Adipocyte (in vitro differentiated cells): ENCODE measurements around the gene ECEL1.
"Not testable (repeated sequence)": the region's sequence is repeated elsewhere in the genome, so short reads cannot be mapped to it uniquely, and the experiment has no call there.

Source experiments
- DNase-seq: peaks from one replicate; pipeline ENCODE4 v3.0.0-alpha.2; 2015; ENCODE audit warnings: low read depth
- H3K27me3 ChIP-seq: replicated peaks from 2 replicates; pipeline ENCODE4 v1.7.0; 2013; ENCODE audit warnings: mild to moderate bottlenecking, low read length, moderate library complexity; ENCODE audit not compliant: control insufficient read depth, insufficient read depth
- H3K36me3 ChIP-seq: 2 replicates; pipeline ENCODE4 v1.7.0; 2013; ENCODE audit warnings: low read length, mild to moderate bottlenecking, moderate library complexity; ENCODE audit not compliant: control insufficient read depth, insufficient read depth, severe bottlenecking
- H3K4me1 ChIP-seq: 2 replicates; pipeline ENCODE4 v1.7.0; 2013; ENCODE audit warnings: mild to moderate bottlenecking, low read length, moderate library complexity; ENCODE audit not compliant: control insufficient read depth, insufficient read depth
- H3K4me3 ChIP-seq: 2 replicates; pipeline ENCODE4 v1.7.0; 2013; ENCODE audit warnings: mild to moderate bottlenecking, low read length, moderate library complexity
- H3K9ac ChIP-seq: 2 replicates; pipeline ENCODE4 v1.7.0; 2013; ENCODE audit warnings: mild to moderate bottlenecking, low read length, moderate library complexity
- H3K9me3 ChIP-seq: 2 replicates; pipeline ENCODE4 v1.7.0; 2013; ENCODE audit warnings: mild to moderate bottlenecking, low read length, moderate library complexity; ENCODE audit not compliant: control insufficient read depth

Gene ECEL1

DNA sequence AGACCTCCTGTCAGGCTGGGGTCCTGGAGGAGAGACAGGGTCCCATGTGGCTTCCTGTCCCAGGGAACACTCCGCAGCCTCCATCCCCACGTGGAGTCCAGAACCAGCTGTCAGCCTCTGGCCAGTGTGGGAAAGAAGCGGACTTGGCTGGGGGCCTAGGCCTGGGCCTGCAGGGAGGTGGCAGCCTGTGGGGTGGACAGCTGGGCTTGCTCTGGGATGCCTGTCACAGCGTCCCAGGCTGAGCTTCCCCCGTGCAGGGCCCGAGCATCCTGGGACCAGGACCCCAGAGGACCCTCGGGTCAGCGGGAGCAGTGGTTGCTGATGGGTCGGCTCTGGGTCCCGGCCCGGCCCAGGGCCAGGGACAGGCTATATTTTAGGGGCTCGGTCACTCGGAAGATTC lies 45.2 kb downstream of the ECEL1 start:
- not testable (repeated sequence) for H3K4me3 ChIP-seq, H3K9ac ChIP-seq, H3K9me3 ChIP-seq, DNase-seq, H3K36me3 ChIP-seq, H3K4me1 ChIP-seq
- H3K27me3 ChIP-seq, result peaks cover 25% of the 10 kb centered on the region

DNA sequence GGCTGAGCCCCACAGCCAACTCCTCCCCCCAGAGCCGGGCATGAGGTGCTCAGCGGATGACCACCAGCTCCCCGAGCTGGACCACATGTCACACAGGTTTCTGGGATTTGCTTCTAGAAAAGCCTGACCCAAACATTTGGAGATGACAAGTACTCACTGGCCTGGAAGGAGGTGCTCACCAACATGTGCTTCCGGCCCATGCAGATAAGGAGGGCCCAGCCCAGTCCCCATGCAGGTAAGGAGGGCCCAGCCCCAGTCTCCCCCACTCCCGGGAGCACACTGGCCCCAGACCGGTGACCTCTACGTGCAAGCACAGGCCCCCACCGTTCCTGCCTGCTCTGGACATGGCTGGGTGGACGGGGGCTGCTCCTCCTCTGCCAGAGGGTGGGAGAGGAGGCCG lies 45.7 kb downstream of the ECEL1 start:
- H3K36me3 ChIP-seq, H3K4me3 ChIP-seq, DNase-seq, H3K4me1 ChIP-seq, H3K9me3 ChIP-seq, H3K9ac ChIP-seq: not testable (repeated sequence)
- peaks cover 30% of the 10 kb centered on the region for H3K27me3 ChIP-seq

DNA sequence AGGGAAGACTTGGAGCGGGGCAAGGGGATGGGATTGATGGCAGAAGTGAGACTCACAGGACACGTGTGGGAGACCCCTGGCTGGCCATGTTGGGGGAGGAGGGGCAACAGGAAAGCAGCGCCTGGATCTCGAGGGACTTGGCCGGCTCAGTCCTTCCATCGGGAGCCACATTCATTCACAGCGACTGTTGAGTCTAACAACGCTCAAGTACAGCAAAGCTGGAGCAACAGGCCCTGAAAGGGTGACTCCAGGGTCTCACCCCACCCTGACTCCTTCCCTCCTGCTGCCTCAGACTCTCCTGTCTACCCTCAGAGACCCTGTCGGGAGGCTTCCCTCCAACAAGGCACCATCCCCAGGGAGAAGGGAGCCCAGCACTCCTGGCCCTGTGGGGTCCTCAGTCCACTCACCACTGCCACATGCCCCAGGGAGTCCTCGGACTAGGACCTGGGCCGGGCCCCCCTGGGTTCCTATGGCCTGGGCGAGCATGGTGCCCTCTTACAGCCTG lies 46.4 kb downstream of the ECEL1 start:
- Histone ChIP-seq H3K4me1 (no peaks in the 10 kb centered on the region), H3K27me3 (peaks cover 34% of the 10 kb centered on the region), H3K9ac (no peak overlapping the region), H3K4me3 (no peak overlapping the region), H3K9me3 (no peaks in the 10 kb centered on the region), H3K36me3 (no peaks in the 10 kb centered on the region)
- DNase-seq, result no peak

DNA sequence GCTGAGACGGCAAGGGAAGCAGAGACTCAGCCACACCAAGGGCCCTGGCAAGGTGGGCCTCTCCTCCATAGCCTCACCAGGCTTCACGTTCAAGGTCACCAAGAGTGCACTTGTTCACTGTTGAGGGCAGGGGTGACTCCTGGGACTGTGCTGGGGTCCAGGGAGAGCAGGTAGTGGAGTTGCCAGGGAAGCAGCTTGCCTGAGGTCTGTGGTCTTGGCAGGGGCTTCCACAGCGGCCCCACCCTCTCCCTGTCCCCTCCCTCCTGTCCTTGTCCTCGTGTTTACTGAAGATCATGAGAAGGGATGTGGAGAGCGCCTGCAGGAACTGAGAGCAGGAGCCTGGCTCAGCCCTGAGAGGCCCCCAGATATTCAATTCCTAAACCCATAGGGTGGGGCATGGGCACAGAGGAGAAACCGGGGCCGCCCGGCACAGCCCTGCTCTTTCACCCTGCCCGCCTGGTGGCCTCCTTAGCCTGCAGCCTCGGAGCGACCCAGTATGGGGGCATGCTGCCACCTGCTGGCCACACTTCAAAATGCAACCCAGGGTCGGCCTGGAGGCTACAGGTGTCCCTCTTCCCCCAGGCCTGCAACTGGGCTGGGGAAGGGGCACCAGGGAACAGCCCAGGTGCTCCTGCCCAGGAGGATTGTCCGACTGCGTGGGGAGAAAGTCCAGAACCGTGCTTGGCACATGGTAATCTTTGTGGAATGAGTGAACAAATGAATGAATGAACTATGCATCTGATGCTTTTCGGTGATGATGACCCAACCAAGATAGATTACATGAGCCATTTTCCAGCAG lies 47.2 kb downstream of the ECEL1 start:
- not testable (repeated sequence) for H3K4me3 ChIP-seq, H3K9ac ChIP-seq, H3K4me1 ChIP-seq, H3K9me3 ChIP-seq, H3K36me3 ChIP-seq
- DNase-seq, result peak; percentile 88
- peaks cover 38% of the 10 kb centered on the region for H3K27me3 ChIP-seq

DNA sequence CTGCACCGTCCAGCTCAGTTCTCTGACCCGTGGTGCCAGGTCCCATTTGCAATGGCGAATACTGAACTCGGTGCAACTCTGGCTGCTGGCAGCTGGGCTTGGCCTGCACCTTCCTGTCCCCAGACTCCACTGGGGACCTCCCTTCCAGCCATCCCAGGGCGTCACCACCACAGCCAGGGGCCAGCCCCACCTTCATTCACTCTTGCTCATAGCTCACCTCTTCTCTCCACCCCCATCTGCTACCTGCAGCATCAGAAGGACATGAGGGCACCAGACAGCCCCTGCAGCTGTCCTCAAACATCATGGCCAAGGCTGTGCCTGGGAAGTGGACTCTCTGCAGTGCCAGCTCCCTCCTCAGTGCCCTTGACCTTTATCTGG lies 47.9 kb downstream of the ECEL1 start:
- no peak for DNase-seq
- no peak overlapping the region for H3K9ac ChIP-seq
- no peaks in the 10 kb centered on the region for H3K9me3 ChIP-seq
- peaks cover 44% of the 10 kb centered on the region for H3K27me3 ChIP-seq
- no peaks in the 10 kb centered on the region for H3K4me1 ChIP-seq
- no peak overlapping the region for H3K4me3 ChIP-seq
- H3K36me3 ChIP-seq, result no peaks in the 10 kb centered on the region

DNA sequence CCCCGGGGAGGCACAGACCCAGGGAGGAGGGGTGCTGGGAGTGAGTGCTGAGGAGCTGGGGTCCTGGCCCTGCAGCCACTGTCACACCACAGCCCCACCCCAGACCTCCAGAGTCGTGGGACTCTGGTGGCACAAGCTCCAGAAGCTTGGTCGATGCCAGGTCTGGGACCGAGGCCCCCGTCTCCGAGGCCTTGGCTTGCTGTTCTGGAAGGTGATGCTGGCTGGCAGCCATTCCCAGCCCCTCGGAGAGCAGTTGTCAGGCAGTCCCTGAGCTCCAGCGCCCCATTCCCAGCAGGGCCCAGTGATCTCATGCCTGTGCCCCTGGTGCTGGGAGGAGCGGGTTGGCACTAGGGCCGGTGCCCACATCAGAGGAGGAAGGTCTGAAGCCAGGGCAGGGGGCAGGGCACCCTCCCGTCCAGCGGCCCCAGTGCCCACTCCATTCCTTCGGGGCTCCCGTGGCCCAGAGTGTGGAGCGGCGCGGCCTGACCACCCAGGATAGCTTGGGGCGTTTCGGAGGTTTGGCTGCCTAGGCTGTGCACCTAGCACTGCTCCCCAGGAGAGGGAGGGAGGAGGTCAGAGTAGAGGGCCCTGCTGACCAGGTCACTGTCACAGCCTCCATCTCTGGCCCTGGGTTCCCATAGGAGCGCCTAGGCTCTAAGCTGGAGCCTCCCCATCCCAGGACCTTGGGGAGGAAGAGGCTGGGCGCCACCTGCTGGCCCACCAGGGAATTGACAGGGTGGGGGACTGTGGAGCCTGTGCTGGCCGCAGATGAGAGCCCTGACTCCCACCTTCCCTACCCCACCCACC lies 48.5 kb downstream of the ECEL1 start:
- Histone ChIP-seq H3K27me3 (peaks cover 44% of the 10 kb centered on the region), H3K9me3 (no peaks in the 10 kb centered on the region), H3K36me3 (no peaks in the 10 kb centered on the region), H3K4me1 (no peaks in the 10 kb centered on the region), H3K9ac (no peak overlapping the region), H3K4me3 (no peak overlapping the region)
- DNase-seq, result peak; percentile 48

DNA sequence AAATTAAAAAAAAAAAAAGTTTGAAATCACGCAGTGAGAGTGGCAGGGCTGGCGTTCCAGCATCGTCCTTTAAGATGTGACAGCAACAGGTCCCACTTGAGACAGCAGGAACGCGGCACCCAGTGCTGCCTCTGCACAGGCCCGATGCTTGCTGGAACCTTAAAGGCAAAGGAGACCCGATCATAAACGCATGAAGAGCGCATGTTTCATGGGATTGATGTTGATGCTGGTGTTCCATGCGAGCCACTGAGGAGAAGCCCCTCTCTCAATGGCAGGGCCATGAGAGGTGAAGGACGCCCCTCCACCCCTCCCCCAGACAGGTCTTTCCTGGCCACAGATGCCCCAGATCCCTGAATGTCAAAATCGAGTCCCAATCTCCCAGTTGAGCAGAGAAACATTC lies 49.5 kb downstream of the ECEL1 start:
- DNase-seq, result no peak
- H3K27me3 ChIP-seq, result peaks cover 42% of the 10 kb centered on the region
- H3K36me3 ChIP-seq, result no peaks in the 10 kb centered on the region
- H3K9me3 ChIP-seq, result no peaks in the 10 kb centered on the region
- no peaks in the 10 kb centered on the region for H3K4me1 ChIP-seq
- H3K4me3 ChIP-seq, result no peak overlapping the region
- H3K9ac ChIP-seq, result no peak overlapping the region

DNA sequence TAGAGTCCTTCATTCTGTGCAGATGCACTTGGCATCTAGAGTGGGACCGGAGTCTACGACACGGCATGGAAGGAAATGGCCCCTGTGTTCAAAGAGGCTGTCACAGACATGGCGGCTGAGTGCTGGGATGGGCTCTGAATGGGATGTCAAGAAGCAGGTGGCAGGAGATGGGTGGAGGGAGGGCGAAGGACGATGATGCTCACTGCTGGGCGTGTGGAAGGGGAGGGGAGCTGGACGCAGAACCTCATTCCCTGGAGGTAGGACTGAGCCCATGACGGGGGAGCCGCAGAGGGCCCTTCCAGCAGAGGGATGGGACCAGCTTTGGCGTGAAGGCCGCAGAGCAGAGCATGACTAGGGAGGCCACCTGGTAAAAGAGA lies 50.5 kb downstream of the ECEL1 start:
- Histone ChIP-seq H3K27me3 (peaks cover 43% of the 10 kb centered on the region), H3K4me3 (no peak overlapping the region), H3K9me3 (no peaks in the 10 kb centered on the region), H3K9ac (no peak overlapping the region), H3K36me3 (no peaks in the 10 kb centered on the region), H3K4me1 (no peaks in the 10 kb centered on the region)
- no peak for DNase-seq

DNA sequence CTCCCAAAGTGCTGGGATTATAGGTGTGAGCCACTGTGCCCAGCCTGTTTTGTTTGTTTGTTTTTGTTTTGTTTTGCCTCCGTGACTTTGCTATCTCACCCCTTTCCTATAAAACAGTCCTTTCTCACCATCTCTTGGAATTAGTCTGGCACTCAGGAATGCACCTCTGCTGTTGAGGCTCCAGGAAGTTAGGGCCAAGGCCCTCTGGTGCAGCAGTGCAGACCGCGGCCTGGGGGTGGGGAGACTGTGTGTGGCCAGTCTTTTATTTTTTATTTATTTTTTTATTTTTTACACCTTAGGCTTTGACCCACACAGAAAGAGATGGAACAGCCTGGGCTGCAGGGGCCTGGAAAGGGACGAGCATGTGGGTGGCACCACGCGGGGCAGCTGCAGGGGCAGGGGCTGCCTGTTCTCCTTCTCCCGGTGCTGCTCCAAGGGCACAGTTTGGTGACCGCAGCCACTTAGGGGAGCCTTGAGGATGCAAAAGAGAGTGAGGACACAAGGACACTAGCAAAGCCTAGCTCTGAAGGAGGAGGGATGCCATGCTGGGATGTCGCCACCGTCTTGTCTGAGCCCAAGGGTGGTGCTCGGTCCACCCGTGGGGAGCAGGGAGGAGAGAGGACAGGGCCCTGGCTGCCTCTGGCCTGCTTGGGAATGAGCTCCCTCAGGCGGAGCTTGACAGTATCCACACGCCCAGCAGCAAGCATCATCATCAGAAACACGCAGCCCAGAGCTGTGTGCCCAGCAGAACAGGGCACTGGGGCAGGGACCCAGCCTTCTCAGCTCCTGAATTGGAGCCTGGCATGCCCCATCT lies 51.0 kb downstream of the ECEL1 start:
- Histone ChIP-seq H3K9ac (no peak overlapping the region), H3K27me3 (peaks cover 49% of the 10 kb centered on the region), H3K4me1 (no peaks in the 10 kb centered on the region), H3K36me3 (no peaks in the 10 kb centered on the region), H3K4me3 (no peak overlapping the region), H3K9me3 (no peaks in the 10 kb centered on the region)
- DNase-seq, result no peak

DNA sequence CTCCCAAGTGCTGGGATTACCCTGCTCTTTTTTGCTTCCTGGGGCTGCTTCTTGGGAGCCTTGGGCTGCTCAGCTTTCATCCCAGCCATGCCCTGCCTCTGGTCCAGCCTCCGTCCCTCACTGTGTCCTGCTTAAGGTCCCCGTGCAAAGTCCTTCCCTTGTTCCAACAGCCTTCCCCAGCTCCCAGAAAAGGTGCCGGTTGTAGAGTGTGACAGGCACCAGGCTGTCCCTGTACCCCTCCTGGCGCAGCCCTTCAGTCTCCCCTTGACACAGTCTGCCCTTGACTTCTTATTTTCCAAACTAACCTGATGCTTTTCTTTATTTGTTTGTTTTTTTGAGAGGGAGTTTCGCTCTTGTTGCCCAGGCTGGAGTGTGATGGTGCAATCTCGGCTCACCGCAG lies 51.8 kb downstream of the ECEL1 start:
- Histone ChIP-seq H3K27me3 (peaks cover 49% of the 10 kb centered on the region), H3K9ac (no peak overlapping the region), H3K4me3 (no peak overlapping the region), H3K4me1 (no peaks in the 10 kb centered on the region), H3K36me3 (no peaks in the 10 kb centered on the region), H3K9me3 (no peaks in the 10 kb centered on the region)
- no peak for DNase-seq

DNA sequence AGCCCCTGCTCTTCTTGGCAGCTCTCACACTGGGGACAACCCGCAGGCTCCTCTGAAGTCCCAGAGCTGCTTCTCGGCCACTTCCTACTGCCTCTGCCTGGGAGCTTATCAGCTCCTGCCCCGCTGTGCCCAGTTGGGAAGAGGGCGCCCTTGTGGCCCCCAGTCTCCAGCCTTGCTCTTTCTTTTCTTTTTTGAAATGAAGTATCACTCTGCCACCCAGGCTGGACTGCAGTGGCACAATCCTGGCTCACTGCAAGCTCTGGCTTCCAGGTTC lies 52.3 kb downstream of the ECEL1 start:
- no peak for DNase-seq
- H3K4me3 ChIP-seq, result no peak overlapping the region
- no peak overlapping the region for H3K9ac ChIP-seq

More for the DNA sequence above, 52.3 kb downstream of the ECEL1 start:
- Histone ChIP-seq H3K27me3 (peaks cover 49% of the 10 kb centered on the region), H3K36me3 (no peaks in the 10 kb centered on the region), H3K4me1 (no peaks in the 10 kb centered on the region), H3K9me3 (no peaks in the 10 kb centered on the region)
